Cardiac fibroblast (primary cell): ENCODE results near the gene ANKRD40CL.

ENCODE experiments used
- DNase-seq, 2 donors: peaks; one replicate each; pipeline versions ENCODE4 v3.0.0 to v3.0.0-alpha.2; 2010; ENCODE audit warnings: low read depth in 2 of 2
- H3K4me3 ChIP-seq, 2 donors: replicated peaks in 1 of 2; 1 replicate in 1 of 2; 2 replicates in 1 of 2; pipeline ENCODE4 v1.5.1; 2011; ENCODE audit warnings: low read depth in 2 of 2, low read length in 2 of 2, mild to moderate bottlenecking in 2 of 2, moderate library complexity in 1 of 2
- TF ChIP-seq, protein P1 (sequence below): IDR thresholded peaks from one replicate; pipeline ENCODE4 v1.5.1; 2011; ENCODE audit warnings: low read depth, mild to moderate bottlenecking, low read length, inconsistent platforms

ANKRD40CL gene

DNA sequence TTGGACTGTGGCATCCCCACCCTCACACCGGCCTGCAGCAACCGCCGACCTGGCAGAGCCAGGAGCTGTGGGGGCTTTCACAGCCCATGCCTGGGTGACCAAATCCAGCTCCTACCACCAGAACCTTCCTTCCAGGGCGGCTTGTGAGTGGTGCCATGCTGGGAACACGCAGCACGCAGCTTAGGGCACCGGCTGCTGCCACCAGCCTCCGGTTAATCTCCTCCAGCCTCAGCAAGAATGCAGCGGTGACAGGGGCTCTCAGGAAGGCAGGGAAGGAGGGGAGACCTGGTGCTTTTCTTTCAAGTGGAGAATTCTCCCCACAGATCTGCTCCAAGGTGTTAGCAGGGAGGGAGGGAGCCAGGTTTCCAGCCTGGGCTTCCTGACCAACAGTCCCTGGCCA lies 32.3 kb upstream of the ANKRD40CL start:
- TF ChIP-seq, protein P1, sequence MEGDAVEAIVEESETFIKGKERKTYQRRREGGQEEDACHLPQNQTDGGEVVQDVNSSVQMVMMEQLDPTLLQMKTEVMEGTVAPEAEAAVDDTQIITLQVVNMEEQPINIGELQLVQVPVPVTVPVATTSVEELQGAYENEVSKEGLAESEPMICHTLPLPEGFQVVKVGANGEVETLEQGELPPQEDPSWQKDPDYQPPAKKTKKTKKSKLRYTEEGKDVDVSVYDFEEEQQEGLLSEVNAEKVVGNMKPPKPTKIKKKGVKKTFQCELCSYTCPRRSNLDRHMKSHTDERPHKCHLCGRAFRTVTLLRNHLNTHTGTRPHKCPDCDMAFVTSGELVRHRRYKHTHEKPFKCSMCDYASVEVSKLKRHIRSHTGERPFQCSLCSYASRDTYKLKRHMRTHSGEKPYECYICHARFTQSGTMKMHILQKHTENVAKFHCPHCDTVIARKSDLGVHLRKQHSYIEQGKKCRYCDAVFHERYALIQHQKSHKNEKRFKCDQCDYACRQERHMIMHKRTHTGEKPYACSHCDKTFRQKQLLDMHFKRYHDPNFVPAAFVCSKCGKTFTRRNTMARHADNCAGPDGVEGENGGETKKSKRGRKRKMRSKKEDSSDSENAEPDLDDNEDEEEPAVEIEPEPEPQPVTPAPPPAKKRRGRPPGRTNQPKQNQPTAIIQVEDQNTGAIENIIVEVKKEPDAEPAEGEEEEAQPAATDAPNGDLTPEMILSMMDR, result no peak
- no peak overlapping the region for H3K4me3 ChIP-seq
- DNase-seq, result no peak

DNA sequence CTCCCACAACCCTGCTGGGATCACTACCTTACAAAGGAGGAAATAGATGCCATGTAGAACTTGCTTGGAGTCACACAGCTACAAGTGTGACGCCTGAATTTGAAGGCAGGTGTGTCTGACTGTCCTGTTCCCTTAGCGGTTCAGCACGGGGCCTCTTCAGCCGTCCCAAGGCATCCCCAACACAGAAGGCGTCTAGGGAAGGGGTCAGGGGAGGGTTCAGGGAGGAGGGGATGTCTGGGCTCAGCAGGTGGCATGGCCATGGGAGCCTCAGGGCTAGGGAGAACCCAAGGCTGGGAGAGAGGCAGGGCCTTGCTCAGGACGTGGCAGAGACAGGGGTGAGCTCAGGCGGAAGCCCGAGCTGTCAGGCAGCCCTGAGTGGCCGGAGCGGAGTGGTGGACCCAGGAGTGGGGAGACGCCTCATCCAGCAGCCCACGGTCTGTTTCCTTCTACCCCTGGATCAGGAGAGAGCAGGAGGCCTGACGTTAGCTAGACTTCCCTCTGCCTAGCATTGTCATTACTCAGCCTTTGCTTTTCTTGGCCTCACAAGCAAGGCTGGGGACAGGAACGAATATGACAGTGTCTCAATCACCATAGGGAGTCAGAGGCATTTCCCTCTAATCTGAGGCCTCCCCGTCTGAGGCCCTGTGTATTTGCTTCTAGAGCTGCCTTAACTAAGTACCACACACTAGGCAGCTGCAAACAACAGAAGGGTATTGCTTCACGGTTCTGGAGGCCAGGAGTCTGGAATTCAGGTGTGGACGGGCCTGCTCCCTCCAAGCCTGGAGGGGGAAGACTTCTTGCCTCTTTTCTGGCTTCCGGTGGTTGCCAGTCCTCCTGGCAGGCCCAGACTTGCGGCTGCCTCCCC lies 31.3 kb upstream of the ANKRD40CL start:
- H3K4me3 ChIP-seq, result no peak overlapping the region
- DNase-seq, result peak in 1 of 2 donors; percentile 10
- TF ChIP-seq, protein P1, result no peak

DNA sequence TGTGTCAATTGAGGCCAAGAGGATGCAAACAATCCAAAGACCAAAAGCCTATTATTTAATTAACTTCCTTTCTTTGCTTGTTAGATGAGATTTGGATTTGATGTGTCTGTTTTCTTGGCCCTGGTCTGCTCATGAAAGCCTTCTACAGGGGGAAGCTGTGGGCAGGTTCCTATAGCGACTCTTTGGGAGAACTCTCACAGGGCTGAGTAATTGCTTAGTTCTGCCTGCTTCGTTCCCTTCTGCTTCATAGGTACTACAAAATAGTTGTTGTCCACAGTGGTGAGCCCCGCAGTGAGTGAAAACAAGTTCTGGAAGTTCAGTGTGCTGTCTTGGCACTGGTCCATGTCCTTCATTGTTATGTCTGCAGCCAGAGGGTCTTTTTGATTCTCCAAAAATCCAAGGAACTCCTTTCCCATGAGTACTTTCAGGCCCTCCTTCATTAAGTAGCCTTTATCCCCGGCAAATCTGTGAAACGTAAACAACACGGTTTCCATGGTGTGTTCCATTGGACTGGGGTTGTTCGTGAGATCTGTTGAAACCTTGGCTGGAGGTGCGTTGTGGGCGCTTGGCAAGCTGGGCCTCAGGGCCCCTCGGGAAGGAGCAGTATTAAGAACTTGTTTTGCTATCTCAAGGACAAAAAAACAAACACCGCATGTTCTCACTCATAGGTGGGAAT lies 30.0 kb upstream of the ANKRD40CL start:
- TF ChIP-seq, protein P1, result no peak
- peak in 1 of 2 donors; percentile 22 for DNase-seq
- no peak overlapping the region for H3K4me3 ChIP-seq

DNA sequence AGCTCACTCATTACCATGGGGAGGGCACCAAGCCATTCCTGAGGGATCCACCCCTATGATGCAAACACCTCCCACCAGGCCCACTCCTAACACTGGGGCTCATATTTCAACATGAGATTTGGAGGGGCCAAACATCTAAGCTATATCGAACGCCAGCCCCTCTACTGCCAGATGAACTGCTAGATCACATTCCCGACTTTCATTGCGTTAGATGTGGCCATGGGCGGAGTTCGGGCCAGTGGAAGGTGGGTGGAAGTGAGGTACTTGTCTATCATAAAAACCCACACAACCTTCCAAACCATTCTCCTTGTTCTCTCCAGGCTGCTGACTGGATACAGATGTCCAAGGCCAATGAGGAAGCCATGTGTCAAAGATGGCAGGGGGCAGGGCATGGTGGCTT lies 27.0 kb upstream of the ANKRD40CL start:
- TF ChIP-seq, protein P1, result no peak
- no peak for DNase-seq
- no peak overlapping the region for H3K4me3 ChIP-seq

DNA sequence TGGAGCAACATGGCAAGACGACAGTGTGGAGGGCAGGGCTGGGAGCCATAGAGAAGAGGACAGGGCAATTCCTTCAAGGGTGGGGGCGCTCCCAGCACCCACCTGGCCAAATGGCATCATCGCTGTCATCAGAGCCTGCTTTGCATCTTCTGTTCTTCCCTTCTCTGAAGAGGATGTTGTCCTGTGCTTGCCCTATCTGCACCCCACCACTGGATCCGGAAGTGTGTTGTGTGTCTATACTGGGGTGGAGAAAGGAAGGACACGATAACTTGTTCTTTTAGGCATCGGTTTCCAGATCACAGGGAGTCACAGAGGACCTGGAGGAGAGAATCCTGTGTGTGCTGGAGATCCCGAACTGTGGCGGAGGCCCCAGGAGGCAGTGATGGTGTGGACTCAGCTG lies 25.7 kb upstream of the ANKRD40CL start:
- TF ChIP-seq, protein P1, result no peak

DNA sequence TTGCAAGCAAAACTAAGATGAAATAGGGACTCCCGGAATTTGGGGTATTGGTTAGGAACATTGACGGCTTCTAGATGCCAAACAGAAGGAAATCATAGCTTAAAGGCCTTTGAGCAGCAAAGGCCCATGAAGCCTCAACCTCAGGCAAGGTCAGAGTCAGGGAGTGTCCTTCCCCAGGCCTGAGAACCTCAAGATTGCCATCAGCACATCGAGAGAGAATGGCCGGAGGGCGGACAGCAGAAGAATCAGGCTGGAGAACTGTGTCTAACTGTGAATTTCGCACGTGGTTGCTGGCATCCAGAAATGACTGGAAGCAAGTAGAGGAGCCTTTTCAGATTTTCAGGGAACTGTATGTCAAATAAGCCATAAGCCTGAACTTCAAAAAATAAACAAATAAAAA lies 24.8 kb upstream of the ANKRD40CL start:
- DNase-seq, result no peak
- TF ChIP-seq, protein P1, result no peak
- H3K4me3 ChIP-seq, result no peak overlapping the region

More for the DNA sequence above, 25.7 kb upstream of the ANKRD40CL start:
- no peak for DNase-seq
- no peak overlapping the region for H3K4me3 ChIP-seq
